GM19452 (cell line): Measurements from ENCODE around the gene CLSTN3.
"Not testable (repeated sequence)": the region's sequence is repeated elsewhere in the genome, so short reads cannot be mapped to it uniquely, and the experiment has no call there.

Experiments
- ATAC-seq: cut with Tn5 transposase; IDR thresholded peaks from one replicate; pipeline ENCODE4 v1.9.1; 2021; ENCODE audit not compliant: unreplicated experiment

CLSTN3 gene

GRCh38 chr12:7150356-7150755, 20.2 kb downstream of the CLSTN3 start:
- no peak for ATAC-seq

GRCh38 chr12:7150841-7151240, 20.7 kb downstream of the CLSTN3 start:
- no peak for ATAC-seq

GRCh38 chr12:7151532-7151931, 21.4 kb downstream of the CLSTN3 start:
- ATAC-seq = no peak

- no peak for ATAC-seq
Observed at GRCh38 chr12:7152818-7153217, 22.6 kb downstream of the CLSTN3 start.

GRCh38 chr12:7154042-7154441, 23.9 kb downstream of the CLSTN3 start:
- no peak for ATAC-seq

- ATAC-seq = no peak
Observed at GRCh38 chr12:7154901-7155470, 24.8 kb downstream of the CLSTN3 start.

GRCh38 chr12:7155471-7156034, 25.4 kb downstream of the CLSTN3 start:
- no peak for ATAC-seq

GRCh38 chr12:7156259-7157197, 26.4 kb downstream of the CLSTN3 start:
- no peak for ATAC-seq

- no peak for ATAC-seq
Observed at GRCh38 chr12:7157391-7157790, 27.2 kb downstream of the CLSTN3 start.

GRCh38 chr12:7158781-7159609, 28.8 kb downstream of the CLSTN3 start:
- no peak for ATAC-seq

GRCh38 chr12:7160183-7160582, 30.0 kb downstream of the CLSTN3 start:
- ATAC-seq = no peak

- ATAC-seq = no peak
Observed at GRCh38 chr12:7161327-7161726, 31.2 kb downstream of the CLSTN3 start.

GRCh38 chr12:7161811-7162210, 31.6 kb downstream of the CLSTN3 start:
- ATAC-seq = no peak

- no peak for ATAC-seq
Observed at GRCh38 chr12:7162691-7163114, 32.5 kb downstream of the CLSTN3 start.

- ATAC-seq = no peak
Observed at GRCh38 chr12:7169951-7170350, 39.8 kb downstream of the CLSTN3 start.

- no peak for ATAC-seq
Observed at GRCh38 chr12:7171854-7172253, 41.7 kb downstream of the CLSTN3 start.

GRCh38 chr12:7175493-7175892, 45.3 kb downstream of the CLSTN3 start:
- ATAC-seq = no peak

- ATAC-seq = no peak
Observed at GRCh38 chr12:7176595-7176994, 46.4 kb downstream of the CLSTN3 start.

- ATAC-seq = no peak
Observed at GRCh38 chr12:7178481-7178880, 48.3 kb downstream of the CLSTN3 start.

GRCh38 chr12:7180685-7181084, 50.5 kb downstream of the CLSTN3 start:
- no peak for ATAC-seq

GRCh38 chr12:7186058-7186457, 55.9 kb downstream of the CLSTN3 start:
- not testable (repeated sequence) for ATAC-seq
